Esophagus squamous epithelium (tissue), 4 donors: ENCODE data around the gene JPT1.

Experiments used
- POLR2A ChIP-seq, 4 donors: fragments of 450-650 bp; IDR thresholded peaks; one replicate each; pipeline ENCODE4 v1.6.1; 2017; ENCODE audit warnings: antibody characterized with exemption in 4 of 4, mild to moderate bottlenecking in 4 of 4, moderate library complexity in 3 of 4
- TF ChIP-seq, protein P1 (sequence below), 6 experiments: fragments of 450-650 bp in 4 of 6; fragments of 200-600 bp in 2 of 6; sonication (generic) in 2 of 6; IDR thresholded peaks; one replicate each; pipeline ENCODE4 v1.5.1; 2016 to 2019; ENCODE audit warnings: antibody characterized with exemption in 6 of 6, mild to moderate bottlenecking in 4 of 6, moderate library complexity in 4 of 6

DNA sequence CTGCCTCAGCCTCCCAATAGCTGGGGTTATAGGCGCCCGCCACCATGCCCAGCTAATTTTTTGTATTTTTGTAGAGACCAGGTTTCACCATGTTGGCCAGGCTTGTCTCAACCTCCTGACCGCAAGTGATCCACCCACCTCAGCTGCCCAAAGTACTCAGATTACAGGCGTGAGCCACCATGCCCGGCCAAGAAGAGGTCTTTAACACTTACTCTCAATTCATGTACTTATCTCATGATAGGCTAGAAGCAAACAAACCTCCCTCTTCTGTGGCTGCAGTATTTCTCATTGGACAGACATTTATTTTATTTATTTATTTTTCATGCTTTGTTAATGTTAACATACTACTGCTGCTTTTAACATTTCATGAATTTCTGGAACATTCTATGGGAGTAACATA, 15.8 kb downstream of the JPT1 start:
- no peak for TF ChIP-seq POLR2A (IDR thresholded peaks at IDR 0.05)
- TF ChIP-seq, protein P1, sequence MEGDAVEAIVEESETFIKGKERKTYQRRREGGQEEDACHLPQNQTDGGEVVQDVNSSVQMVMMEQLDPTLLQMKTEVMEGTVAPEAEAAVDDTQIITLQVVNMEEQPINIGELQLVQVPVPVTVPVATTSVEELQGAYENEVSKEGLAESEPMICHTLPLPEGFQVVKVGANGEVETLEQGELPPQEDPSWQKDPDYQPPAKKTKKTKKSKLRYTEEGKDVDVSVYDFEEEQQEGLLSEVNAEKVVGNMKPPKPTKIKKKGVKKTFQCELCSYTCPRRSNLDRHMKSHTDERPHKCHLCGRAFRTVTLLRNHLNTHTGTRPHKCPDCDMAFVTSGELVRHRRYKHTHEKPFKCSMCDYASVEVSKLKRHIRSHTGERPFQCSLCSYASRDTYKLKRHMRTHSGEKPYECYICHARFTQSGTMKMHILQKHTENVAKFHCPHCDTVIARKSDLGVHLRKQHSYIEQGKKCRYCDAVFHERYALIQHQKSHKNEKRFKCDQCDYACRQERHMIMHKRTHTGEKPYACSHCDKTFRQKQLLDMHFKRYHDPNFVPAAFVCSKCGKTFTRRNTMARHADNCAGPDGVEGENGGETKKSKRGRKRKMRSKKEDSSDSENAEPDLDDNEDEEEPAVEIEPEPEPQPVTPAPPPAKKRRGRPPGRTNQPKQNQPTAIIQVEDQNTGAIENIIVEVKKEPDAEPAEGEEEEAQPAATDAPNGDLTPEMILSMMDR (IDR thresholded peaks at IDR 0.05), result no peak
